Kidney glomerular epithelial cell (primary cell): ENCODE data around the gene STK17A.

Experiments used
- DNase-seq: peaks from one replicate; lab custom pipeline; 2025; lab: John Stamatoyannopoulos, UW

The STK17A gene

GRCh38 chr7:43634384-43634783, 51.5 kb downstream of the STK17A start:
- no peak for DNase-seq

DNA sequence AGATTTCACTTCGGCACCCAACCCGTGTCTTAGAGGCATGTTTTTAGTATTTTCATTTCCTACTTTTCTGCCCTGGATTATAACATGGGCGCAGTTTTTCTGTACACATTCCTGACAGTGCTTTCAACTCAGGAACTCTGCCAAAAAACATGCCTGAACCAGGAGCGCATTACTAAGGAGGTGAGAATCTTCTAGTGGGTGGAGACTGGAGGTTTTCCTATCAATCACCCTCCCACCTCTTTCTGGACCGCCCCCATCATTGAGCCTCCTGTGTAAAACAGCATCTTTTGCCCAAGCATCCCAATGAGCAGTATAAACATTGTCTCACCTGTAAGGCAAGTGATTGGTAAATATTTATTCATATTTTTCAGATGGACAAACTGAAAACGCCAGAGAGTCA, 53.2 kb downstream of the STK17A start:
- peak; percentile 80 for DNase-seq

GRCh38 chr7:43637114-43637806, 54.4 kb downstream of the STK17A start:
- peak; percentile 9 for DNase-seq

DNA sequence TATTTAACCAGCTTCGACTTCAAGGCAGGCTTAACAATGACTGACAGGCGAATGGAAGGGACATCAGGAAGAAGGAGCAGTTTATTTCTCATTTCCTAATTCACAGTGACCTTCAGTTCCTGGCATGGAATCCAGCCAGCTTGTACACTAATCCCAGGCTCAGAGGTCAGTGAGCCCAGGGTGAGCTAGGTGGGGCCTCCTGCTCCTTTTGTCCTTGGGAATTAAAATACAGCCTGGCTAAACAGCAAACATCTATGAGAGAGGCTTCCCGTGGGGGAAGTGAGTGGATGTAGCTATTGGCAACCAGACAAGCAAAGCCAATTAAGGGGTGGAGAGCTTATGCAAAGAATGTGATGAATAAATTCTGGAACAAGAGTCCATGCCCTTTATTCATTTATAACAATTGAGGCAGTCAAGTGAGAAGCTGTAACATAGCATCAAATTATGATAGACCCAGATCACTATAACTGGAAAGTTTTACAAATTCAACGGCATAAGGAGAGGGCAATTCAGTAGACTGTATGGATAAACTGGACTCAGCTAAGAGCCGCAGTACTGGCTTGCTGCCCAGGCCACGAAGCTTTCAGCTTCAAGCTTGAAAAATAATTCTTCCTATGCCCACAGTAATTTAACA, 57.1 kb downstream of the STK17A start:
- DNase-seq: peak; percentile 73

GRCh38 chr7:43640679-43641078, 57.8 kb downstream of the STK17A start:
- no peak for DNase-seq

- DNase-seq: no peak
These were observed 60.2 kb downstream of the STK17A start for GRCh38 chr7:43642897-43643630.

DNA sequence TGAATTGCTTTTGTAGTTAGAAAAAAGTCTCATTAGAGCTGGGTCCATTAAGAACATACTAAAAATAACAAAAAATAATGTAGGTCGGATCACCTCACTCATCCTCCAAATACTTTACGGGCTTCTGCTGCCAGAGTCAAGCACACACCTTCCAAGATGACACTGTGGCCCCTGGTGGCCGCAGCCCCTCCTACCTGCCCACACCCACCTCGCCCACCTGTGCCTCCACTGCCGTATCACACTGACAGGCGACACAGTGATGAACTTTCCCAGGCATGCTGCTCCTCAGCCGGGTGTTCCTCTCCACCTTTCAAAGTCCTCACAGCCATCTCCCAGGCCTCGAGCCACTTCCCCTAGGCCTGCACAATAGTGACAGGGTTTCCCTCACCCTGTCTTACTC, 60.9 kb downstream of the STK17A start:
- no peak for DNase-seq

GRCh38 chr7:43645699-43646226, 62.9 kb downstream of the STK17A start:
- no peak for DNase-seq

DNA sequence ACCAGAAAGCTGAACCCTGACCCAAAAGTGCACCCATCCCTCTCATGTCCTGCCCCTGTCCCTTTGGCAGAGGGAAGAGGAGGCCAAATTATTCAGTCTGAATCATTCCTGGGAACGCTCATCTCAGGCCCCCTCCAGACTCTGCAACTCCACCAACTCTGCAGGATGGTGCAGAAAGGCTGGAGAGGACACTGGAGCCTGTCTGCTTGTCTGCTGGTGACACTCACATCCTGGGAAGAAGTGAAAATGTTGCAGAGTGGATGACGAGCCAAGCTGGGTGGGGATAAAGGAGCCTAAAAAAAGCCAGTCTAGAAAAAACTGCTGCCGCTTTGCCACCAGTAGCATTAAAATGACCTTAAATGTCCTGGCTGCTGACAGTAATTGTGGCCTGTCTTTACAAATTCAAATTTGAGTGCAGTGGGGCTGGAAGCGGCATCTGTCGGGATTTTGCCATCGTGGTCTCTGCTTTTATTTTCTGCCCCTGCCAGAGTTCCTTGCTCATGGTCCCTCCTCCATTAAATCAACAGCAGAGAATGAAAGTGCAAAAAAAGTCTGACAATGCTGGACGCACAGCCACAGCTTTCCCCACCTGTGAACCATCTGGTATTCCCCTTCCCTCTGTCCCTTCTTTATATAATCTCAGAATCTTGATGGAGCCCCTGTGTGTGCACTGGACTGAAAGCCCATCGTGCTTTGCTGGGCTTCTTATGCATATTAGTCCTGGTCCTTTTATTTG, 63.9 kb downstream of the STK17A start:
- no peak for DNase-seq

DNA sequence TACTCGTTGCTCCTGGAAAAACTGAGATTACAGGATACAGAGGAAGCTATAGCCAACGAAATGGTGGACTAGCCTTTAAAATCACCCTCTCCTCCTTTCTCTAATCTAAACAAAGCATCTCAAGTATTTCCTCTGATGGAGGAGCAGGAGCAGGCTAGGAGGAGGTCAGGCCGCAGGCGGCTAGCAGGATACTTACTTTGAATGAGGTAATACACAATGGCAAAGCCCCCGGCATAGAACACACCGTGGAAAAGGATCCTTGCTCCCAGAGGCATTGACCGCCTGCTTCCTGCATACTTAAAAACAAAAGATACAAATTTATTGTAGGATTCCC, 64.4 kb downstream of the STK17A start:
- DNase-seq: no peak

- DNase-seq: peak; percentile 90
These were observed 65.0 kb downstream of the STK17A start for GRCh38 chr7:43647673-43648472.

DNA sequence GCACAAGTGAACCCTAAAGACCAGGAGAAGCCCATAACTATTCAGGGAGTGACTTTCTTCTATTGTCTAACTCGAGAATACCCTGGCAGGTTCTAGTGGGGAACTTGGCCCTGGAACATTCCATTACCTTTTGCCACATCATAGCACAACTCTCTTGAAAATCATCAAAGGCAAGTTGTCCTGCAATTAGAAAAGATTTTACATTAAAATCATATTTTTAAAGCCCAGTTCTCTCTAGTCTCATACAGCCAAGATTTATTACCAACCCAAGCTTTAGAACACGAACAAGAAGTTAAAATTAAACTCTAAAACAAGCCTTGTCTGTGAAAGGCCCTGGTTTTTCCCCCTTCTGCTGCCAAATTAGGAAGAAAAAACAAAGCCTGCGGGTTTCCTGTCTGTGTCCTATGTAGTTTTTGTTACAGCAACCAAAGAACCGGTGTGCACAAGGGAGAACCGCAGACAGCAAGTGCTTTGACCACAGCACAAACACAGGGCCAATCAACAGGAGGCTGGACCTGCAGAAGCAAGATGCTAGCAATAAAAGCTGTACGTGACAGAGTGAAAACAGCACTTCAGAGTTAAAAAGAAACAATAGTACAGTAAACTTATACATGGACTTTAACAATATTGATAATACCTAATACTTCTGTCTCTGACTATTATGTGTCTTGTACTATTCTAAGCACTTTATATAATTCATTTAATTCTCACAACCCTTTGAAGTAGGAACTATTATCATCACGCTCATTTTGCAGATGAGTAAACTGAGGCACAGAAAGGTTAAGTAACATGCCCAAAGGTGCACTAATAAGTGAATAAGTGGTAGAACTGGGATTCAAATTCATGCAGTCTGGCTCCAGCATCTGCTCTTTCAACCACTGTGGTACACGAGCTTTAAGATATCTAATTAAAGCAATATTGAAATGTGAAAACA, 65.8 kb downstream of the STK17A start:
- peak; percentile 74 for DNase-seq

DNA sequence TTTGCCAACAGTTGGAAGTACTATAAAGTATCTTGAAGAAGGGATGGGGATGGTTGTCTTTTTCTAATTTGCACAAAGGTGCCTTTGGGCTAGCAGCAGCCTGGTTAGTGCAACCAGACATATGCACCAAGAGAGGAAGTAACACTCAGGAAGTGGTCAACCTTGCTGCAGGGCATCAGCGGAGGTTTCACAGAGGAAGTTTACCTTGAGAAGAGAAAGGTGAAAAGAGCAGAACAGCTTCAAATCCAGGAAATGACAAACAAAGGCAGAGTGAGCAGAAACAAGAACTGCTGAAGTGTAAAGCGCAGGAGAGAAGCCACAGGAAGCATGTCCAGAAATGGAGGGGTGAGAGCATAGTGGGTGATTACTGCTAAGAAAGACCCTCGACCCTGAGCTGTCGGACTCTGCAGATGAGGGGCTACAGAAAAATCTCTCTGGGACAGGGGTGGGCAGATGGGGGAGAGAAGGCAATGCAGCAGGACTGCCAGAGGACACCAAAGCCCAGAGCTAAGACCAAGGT, 66.9 kb downstream of the STK17A start:
- peak; percentile 34 for DNase-seq

DNA sequence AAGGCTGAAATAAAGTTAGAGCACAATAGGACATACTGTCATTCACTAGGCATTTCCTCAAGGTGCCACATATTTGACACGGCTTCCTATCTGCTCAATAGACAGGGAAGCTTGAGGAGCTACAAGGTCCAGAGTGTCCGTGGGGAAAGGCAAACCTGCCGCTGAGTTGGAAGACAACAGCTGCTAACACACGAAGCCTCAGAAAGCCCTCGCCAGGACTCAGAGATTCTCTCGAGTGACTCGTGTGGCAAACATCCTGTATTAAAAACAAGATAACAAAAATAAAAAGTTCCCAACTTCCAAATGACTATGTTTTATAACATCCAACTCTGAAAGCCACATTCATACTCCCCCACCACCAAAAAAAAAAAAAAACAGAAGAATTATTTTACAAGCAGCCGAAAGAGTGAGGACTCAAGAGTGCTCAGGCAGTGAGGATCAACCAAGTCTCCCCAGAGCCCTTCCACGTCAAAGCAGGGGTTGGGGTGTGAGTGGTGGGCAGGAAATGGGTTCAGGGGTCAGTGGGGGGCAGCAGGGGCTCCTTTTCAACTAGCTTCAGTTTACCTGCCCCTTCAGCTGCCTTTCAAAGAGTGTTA, 67.6 kb downstream of the STK17A start:
- peak; percentile 36 for DNase-seq

DNA sequence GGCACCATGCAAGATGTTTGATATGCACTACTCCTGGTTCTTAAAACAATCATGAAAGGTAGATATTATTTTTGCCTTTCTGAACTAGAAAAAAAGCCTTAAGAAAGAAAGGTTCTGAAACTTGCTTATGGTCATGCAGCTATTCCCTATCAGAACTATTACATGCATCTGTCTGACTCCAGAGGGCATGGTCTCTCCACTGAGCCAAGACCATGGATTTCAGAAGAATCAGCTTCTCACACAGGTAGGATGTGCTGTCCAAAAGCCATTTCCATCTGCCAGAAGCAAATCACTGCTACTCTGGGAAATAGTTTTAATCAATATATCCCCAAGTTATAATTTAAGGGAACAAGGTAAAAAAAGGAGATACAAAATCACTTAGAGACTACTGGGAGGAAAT, 69.5 kb downstream of the STK17A start:
- no peak for DNase-seq

GRCh38 chr7:43653466-43653865, 70.6 kb downstream of the STK17A start:
- no peak for DNase-seq

GRCh38 chr7:43653891-43654504, 71.1 kb downstream of the STK17A start:
- no peak for DNase-seq

DNA sequence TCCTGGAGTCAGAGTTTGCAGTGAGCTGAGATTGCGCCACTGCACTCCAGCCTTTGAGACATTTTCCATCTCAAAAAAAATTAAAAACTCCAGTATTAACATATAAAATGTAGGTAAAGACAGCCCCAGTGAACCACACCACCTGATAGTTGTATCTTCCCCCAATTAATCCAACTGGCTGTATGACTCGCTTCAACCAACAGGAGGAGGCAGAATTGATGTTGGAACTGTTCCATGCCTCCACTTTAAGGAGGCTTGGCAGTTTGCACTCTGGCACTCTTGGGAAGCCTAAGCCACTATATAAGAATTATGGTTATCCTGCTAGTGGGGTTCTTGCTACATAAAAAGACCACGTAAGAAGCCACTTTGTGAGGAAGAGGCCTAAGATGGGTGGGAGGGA, 72.7 kb downstream of the STK17A start:
- DNase-seq: no peak

DNA sequence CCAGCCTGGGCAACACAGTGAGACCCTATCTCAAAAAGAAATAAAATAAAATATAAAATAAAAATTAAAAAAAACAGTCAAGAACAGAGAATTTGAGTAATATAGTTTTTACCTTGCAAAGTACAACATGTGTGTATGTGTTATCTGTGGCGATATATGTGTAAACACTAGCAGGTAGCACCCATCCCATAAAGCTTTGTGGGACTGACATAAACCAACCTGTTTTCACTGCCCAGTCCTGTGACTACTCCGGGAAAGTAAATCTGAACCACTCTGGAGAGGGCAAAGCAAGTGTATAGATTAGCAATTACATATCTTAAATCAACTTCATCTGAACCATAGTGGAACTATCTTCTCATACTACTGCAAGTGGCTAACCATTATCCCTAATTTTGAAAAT, 74.1 kb downstream of the STK17A start:
- no peak for DNase-seq
